Skin of body (tissue), 2 donors: ENCODE results near the gene ATP8B4. TPM values are rescaled to one million over a fixed set of nuclear protein-coding genes. Genes with fewer than 3 reads are reported as not detected.
A peak's percentile ranks its signal among the peaks of the same experiment; 100 is the strongest.

Experiments
- DNase-seq: peaks from one replicate; lab custom pipeline; 2025; lab: John Stamatoyannopoulos, UW
- total RNA-seq: library from RNA; depleted of rRNA; stranded (reverse); fragments of >200 nt; gene quantifications from one replicate; pipeline ENCODE4 v1.2.3, GENCODE V29; 2014

ATP8B4 gene
- total RNA-seq, 1 donor from 2014 or later: 19.5 TPM

DNA sequence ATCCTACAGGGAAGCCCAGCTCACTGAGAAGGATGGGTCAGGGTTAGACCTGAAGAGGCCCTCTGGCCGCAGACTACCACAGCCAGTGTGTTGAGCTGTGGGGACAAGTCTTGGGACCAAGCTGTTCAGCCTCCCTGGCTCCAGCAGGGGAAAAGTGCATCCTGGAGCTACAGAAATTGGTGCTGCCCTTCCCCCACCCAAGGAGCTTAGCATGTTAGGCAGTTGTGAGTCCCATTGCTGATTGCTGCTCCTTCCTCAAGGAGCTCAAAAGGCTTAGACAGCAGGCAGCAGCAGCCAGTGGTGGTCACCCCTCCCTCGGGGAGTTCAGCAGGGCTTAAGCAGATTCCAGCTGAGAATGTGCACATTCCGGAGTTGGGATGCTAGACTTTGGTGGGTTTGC is 165.6 kb downstream of the ATP8B4 start:
- DNase-seq: no peak

DNA sequence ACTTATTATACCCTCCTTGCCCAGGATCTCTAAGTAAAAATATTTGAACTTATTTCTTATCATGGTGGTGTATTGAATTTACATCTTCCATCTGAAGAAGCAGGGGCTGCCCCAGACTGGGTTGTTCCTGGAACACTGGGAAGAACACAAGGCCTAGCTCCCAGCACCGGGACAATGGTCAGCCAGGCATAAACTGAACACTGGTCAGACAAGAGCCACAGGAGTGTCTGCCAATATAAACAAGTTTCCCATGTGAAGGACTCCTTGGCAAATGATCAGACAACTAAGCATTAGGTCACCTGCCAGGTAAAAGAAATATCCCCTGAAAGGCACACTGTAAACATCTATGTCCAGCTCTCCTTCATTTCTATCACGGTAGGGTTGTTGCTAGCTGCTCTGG is 172.4 kb downstream of the ATP8B4 start:
- no peak for DNase-seq

- no peak for DNase-seq
Observed at GRCh38 chr15:49934487-49934886, 184.5 kb downstream of the ATP8B4 start.

DNA sequence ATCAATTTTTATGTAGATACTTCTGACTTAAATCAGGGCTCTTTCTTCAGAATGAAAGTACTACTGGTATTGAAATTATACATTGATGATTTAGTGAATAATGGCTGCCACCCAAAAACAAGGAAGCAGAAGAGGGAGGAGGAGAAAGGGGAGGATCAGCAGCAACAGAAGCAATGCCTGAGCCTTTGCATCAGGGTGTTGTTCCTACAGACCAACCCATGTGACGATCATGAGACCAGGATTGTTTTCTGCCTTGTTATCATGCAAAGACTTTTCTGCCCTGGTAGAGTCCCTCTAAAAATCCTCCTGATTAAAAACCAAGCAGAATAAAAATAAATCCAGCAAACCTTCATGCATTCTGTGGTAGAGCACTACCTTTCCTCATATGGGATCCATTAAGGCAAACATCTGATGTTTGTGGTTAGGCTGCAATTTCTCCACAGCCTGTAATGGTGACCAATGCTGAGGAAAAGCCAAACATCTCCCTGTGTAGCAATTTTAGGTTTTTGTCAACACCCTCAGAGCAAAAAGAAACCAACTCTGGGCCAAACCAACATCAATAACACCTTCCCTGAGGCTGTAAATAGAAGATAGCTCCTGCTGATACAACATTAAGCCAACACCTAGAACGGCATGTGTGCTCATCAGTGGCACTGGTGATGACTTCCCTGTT is 191.7 kb downstream of the ATP8B4 start:
- no peak for DNase-seq

DNA sequence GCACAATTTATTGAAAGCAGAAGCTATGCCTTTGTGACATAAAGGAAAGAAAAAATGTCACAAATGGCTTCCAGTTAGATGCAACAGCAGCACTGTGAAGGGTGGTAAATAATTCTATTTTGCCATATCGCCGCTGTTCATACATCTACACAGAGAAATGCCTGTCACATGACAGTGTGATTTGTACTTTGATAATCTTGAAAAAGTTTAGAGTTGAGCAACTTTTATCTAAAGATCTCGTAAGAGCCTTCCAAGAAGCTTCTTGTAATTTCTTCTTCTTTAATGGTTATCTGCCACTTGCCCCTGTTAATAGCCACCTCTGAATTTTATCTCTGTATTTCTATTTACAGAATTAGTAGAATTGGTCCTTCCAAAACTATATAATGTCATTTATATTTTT is 192.3 kb downstream of the ATP8B4 start:
- DNase-seq: no peak

- DNase-seq: no peak
Observed at GRCh38 chr15:49923671-49924070, 195.4 kb downstream of the ATP8B4 start.

- no peak for DNase-seq
Observed at GRCh38 chr15:49919034-49919433, 200.0 kb downstream of the ATP8B4 start.

GRCh38 chr15:49918121-49918520 is 200.9 kb downstream of the ATP8B4 start:
- DNase-seq: peak; percentile 8

DNA sequence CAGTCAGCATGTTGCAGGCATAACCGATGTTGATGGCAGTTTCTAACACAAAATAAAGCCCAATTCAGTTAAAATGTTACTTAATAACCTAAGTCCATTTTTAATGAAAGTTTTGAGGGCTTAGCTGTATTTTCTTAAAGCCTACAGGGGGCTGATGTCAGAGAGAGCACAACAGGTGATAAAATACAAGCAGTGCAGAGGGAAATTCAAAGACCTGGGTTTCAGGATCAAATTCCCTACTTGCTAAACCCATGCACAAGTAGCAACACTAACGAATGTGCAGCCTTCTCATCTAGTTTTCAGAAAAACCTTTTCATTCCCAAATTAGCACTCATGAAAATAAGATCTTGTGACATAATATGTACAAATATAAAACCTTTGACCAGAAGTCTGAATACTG is 202.0 kb downstream of the ATP8B4 start:
- DNase-seq: no peak

DNA sequence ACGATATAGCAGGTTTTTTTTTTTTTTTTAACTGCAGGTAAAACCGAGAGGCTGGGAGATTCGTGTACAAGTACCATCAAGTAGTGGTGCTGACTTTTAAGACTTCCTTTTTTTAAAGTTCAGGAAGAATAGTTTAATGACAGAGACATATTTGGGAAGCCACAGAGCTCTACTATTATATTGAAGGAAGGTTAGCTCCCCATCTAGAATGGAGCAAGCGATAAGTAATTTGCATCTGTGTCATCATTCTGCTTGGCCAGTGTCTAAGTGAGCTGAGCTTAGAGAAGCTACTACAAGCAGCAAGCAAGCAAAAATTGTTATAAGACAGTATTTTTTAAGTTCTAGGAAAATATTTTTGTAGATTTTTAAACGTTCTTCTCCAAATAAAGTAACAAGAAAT is 203.2 kb downstream of the ATP8B4 start:
- DNase-seq: no peak

DNA sequence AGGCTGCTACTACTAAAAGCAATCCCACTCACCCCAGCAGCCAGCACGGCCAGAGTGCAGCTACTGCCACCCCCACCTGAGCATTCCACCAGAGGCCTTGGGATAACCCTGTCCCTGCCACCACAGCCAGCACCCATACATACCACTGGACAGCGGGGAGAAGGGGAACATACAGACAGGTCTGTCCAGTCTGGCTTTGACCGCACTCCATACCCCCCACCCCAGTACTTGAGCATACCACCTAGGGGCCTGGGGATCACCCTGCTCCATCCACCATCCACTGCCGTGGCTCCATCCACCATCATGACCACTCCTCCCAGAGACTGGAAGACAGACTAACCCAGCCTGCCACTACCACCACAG is 210.1 kb downstream of the ATP8B4 start:
- no peak for DNase-seq

GRCh38 chr15:49908236-49908932 is 210.6 kb downstream of the ATP8B4 start:
- no peak for DNase-seq

DNA sequence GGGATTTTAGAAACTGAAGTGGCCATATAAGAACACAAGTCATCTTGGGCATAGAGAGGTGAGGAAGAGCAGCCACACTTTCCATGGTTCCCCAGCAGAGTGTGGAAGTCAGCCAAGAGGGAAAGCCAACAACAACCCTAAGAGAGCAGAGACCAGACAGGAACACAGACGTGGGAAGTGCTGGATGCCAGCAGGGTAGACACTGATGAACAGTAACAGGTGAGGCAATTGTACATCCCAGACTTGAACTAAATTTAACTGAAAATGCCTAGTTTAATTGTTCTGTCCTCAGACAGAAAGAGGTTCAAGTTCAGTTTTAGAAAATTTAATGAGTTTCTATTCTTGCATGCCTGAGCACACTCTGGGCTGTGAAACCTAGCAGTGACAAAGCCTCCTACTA is 212.1 kb downstream of the ATP8B4 start:
- DNase-seq: no peak

- no peak for DNase-seq
Observed at GRCh38 chr15:49905221-49905620, 213.8 kb downstream of the ATP8B4 start.

DNA sequence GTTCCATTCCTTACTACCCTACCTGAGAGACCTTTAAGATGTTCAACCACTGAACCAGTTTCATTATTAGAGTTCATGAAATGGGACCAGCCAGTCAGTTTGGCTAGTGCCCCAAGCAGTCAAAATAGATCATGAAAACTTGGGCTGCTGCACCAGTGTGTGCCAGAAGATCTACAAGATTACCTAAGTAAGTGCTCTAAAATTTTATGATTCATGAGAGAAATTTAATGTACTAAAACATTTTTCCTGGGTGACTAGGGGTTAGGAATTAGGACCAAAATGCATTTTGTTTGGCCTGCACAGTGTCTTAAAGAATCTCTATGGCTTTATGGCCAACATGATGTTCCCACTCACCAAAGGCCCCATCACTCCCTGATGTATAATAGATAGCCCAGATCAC is 214.7 kb downstream of the ATP8B4 start:
- DNase-seq: no peak

- peak; percentile 98 for DNase-seq
Observed at GRCh38 chr15:49902685-49903501, 216.1 kb downstream of the ATP8B4 start.

GRCh38 chr15:49901996-49902684 is 216.9 kb downstream of the ATP8B4 start:
- DNase-seq: peak; percentile 98

DNA sequence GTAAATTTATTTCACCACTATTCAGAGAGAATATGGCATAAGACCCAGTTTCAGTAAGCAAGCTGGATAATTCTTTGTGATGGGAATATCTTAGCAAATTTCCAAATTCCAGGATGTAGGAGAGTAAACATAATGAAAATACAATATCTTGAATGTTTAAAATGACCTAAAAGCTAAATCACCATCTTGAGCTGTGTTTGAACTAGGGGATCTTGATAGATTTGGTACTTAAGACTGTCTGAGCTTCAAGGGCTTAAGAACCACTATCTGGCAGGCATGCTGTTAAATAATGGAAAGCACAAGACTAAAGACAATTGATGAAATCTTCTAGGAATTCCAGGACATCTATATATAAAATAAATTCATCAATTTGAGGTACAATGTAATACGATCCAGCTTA is 217.7 kb downstream of the ATP8B4 start:
- no peak for DNase-seq

GRCh38 chr15:49900903-49901235 is 218.2 kb downstream of the ATP8B4 start:
- no peak for DNase-seq

DNA sequence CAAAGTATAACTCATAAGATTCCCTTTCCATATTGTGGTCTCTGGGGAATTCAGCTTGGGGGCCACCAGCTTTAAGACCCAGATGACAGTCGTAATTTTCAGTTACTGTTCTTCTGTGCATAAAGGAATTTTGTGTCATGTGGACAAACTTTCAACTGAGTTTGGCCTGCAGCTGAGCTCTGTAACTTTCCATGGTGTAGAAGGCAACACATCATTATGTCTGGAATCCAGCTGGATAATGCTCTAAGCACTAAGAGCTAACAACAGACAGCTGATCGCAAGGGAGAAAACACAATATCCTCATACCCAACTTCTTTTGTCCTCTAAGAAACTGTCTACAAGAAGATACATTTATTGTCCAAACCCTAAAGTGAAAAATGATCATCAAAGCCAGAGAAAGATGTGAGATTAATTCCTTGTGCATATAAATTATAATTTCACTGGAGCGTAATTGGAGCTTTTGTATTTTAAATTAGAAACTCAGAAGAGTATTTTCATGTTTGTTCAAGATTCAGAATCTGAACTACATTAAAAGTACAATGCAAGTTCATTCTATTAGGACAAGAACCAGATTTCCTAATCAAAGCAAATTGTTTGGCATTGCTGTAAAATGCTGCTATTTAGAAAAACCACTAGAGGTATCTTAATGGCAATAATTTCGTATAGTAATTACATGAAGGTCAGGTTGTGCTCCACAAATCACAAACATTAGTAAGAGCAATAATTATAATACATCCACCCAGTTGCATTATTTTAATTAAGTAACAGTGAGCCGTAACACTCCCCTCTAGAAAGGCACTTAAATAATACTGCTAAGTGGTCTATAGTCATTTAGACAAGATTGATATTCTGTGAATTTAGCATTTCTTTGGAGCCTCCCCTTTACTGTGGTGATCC is 218.8 kb downstream of the ATP8B4 start:
- peak; percentile 97 for DNase-seq
